HG02623 (cell line): ENCODE results near the gene HEATR3.

ENCODE experiments used
- ATAC-seq: cut with Tn5 transposase; IDR thresholded peaks from one replicate; pipeline ENCODE4 v1.9.1; 2021; ENCODE audit warnings: moderate library complexity; ENCODE audit not compliant: unreplicated experiment

Gene HEATR3

GRCh38 chr16:50152807-50153595 is 87.2 kb downstream of the HEATR3 start, which contains the start of gene TENT4B:
TENT4B (plus strand) TSS chr16:50153306; CDS start chr16:50153622, 316 bp downstream.
- ATAC-seq, result peak; percentile 73

- peak; percentile 7 for ATAC-seq
Measured at GRCh38 chr16:50153596-50154419, 88.0 kb downstream of the HEATR3 start.

DNA sequence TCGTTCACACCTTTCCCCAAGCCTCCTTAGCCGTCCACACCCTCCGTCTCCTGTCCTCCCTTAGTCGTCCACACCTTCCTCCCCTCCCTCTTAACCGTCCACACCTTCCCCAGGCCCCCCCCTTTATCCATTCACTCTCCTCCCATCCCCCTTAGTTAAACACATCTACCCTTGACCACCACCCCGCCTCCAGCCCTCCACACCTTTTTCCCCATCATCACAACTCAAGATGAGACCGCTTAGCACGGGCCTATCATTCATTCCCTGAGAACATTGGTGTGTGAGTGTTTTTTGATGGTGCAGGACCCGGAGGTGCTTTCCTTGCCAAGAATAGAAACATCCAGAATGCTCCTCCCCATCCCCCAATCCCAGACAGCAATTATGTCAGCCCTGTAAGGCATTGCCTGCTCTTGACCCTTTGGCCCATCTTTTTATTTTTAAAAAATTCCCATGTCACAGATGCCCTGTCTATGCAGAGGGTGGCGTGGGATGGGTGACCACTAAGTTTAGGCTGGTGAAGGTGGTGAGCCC is 88.7 kb downstream of the HEATR3 start:
- ATAC-seq, result no peak

DNA sequence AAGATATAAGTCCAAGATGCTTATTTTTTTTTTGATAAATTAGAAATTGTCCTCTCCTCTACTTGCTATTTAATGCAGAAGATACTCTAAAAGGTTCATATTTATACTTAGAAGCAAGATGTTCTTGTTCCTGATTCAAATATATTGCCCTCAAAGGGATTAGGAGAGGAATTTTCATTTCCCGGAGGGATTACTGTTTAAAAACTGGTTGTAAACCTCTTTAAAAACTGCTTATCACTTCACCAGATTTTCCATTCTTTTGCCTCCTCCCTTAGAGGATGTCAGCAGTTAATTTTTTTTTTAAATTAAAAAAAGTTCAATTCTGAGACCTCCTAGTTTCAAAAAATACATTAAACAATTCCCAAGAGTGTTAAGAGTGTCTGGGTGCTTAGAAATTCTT is 90.2 kb downstream of the HEATR3 start:
- ATAC-seq, result no peak
